ENCODE results near the gene KRTAP10-6. TPM values are rescaled to one million over a fixed set of nuclear protein-coding genes. Genes with fewer than 3 reads are reported as not detected.

The KRTAP10-6 gene
- total and polyA plus RNA-seq, 2 experiments from 2014 or later, result not detected

DNA sequence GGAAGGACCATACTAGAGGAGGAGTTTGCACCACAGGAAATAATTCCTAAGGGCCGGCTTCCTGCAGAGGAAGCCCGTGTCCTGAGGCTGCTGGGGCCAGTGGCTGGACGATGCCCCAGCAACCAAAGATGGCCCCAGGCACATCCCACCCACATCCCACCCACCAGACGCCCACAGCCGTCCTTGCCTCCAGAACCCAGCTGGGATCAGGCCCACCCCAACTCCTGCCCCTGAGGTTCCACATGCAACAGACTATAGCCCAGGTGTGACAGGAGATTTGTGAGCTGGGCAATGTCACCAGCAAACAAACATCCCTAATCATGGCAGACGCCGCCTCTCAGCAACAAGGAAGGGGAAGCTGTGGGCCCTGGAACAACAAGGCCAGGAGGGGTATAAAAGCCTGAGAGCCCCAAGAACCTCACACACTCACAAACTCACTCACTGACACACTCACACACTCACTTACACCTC lies 34.4 kb upstream of the KRTAP10-6 start, which contains the start of gene KRTAP10-9:
TSS of gene KRTAP10-9 (plus strand) at position 421 of the 471 bp plus-strand sequence. CDS start 79 bp downstream, outside the sequence.
- no peaks in the 10 kb centered on the region for H4K20me1 ChIP-seq (ENCODE audit: insufficient read depth, poor library complexity, severe bottlenecking)
- H3K36me3 ChIP-seq (replicated peaks; ENCODE audit: insufficient read depth, low read depth), result no peaks in the 10 kb centered on the region
- H3K9me2 ChIP-seq (replicated peaks; ENCODE audit: insufficient read depth), result no peaks in the 10 kb centered on the region
- WGBS (ENCODE audit: low lambda C conversion rate, missing lambda C conversion rate), result 78% methylated on average over 7 of the region's 7 CpGs
- no peak within 1 kb of the TSS for H3K4me2 ChIP-seq
- no peaks in the 10 kb centered on the region for H3K27me3 ChIP-seq
- H2AFZ ChIP-seq, result no peak within 1 kb of the TSS
- no peaks in the 10 kb centered on the region for H3K79me2 ChIP-seq
- TF ChIP-seq EZH2 (IDR thresholded peaks at IDR 0.05; ENCODE audit: borderline replicate concordance), result no peak
- no peaks in the 10 kb centered on the region for H3K9me3 ChIP-seq (ENCODE audit: low read depth)
- H3K27ac ChIP-seq, result no peak within 1 kb of the TSS
- DNase-seq (ENCODE audit: low spot score), result no peak
- no peak within 1 kb of the TSS for H3K4me3 ChIP-seq
- H3K4me1 ChIP-seq (ENCODE audit: insufficient read depth), result no peaks in the 10 kb centered on the region

DNA sequence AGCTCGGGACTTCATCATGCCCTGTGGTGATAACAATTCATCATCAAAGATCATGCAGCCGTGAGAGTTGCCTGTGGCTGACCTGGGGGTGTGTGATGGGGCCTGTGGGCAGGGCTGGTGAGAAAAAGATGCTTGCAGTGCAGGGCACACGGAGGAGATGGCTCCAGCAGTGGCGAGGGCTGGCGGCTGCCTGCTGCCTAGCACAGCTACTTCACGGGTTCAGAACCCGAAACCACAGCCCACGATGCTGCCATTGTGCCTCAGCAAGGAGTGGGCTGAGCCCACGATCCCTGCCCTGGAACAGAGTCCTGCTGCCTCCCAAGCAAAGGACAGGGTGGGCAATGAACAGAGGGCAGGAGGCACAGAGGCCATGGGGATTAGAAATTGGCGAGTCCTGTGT lies 34.0 kb upstream of the KRTAP10-6 start:
- Histone ChIP-seq H4K20me1 (ENCODE audit: insufficient read depth, poor library complexity, severe bottlenecking) (no peaks in the 10 kb centered on the region), H3K9me3 (ENCODE audit: low read depth) (no peaks in the 10 kb centered on the region), H2AFZ (no peak overlapping the region), H3K4me2 (no peak overlapping the region), H3K36me3 (replicated peaks; ENCODE audit: insufficient read depth, low read depth) (no peaks in the 10 kb centered on the region), H3K27ac (no peak overlapping the region), H3K27me3 (no peaks in the 10 kb centered on the region), H3K79me2 (no peaks in the 10 kb centered on the region), H3K9me2 (replicated peaks; ENCODE audit: insufficient read depth) (no peaks in the 10 kb centered on the region), H3K4me1 (ENCODE audit: insufficient read depth) (no peaks in the 10 kb centered on the region), H3K4me3 (no peak overlapping the region)
- no peak for DNase-seq (ENCODE audit: low spot score)
- WGBS (ENCODE audit: low lambda C conversion rate, missing lambda C conversion rate), result 88% methylated on average over 9 of the region's 10 CpGs
- no peak for TF ChIP-seq EZH2phosphoT487 (IDR thresholded peaks at IDR 0.05; ENCODE audit: low read depth, severe bottlenecking, unreplicated experiment)
- TF ChIP-seq, protein P1, sequence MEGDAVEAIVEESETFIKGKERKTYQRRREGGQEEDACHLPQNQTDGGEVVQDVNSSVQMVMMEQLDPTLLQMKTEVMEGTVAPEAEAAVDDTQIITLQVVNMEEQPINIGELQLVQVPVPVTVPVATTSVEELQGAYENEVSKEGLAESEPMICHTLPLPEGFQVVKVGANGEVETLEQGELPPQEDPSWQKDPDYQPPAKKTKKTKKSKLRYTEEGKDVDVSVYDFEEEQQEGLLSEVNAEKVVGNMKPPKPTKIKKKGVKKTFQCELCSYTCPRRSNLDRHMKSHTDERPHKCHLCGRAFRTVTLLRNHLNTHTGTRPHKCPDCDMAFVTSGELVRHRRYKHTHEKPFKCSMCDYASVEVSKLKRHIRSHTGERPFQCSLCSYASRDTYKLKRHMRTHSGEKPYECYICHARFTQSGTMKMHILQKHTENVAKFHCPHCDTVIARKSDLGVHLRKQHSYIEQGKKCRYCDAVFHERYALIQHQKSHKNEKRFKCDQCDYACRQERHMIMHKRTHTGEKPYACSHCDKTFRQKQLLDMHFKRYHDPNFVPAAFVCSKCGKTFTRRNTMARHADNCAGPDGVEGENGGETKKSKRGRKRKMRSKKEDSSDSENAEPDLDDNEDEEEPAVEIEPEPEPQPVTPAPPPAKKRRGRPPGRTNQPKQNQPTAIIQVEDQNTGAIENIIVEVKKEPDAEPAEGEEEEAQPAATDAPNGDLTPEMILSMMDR (IDR thresholded peaks at IDR 0.05; ENCODE audit: poor library complexity), result no peak
- TF ChIP-seq EZH2 (IDR thresholded peaks at IDR 0.05; ENCODE audit: borderline replicate concordance), result no peak

DNA sequence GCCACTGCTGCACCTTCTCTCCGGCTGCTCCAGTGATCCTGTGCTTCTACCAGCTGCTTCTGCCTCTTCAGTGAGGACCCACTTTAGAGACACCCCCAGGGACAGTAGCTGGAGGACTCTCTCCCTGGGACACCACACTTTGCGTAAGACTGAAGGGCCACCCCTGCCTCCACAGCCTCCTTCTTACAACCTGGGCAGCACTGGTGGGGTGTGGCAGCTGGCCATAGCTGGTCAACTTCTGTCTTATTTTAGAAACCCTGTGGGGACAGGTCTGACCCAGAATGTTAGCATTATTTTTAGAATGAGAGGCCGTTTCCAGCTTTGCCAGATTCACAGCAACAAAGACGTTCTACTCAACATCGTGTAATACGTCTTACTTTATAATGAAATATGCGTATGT lies 33.5 kb upstream of the KRTAP10-6 start:
- DNase-seq (ENCODE audit: low spot score), result no peak
- Histone ChIP-seq H3K9me3 (ENCODE audit: low read depth) (no peaks in the 10 kb centered on the region), H3K27ac (no peak overlapping the region), H3K9me2 (replicated peaks; ENCODE audit: insufficient read depth) (no peaks in the 10 kb centered on the region), H3K4me3 (no peak overlapping the region), H3K27me3 (no peaks in the 10 kb centered on the region), H2AFZ (no peak overlapping the region), H3K4me2 (no peak overlapping the region), H3K79me2 (no peaks in the 10 kb centered on the region), H3K36me3 (replicated peaks; ENCODE audit: insufficient read depth, low read depth) (no peaks in the 10 kb centered on the region), H4K20me1 (ENCODE audit: insufficient read depth, poor library complexity, severe bottlenecking) (no peaks in the 10 kb centered on the region), H3K4me1 (ENCODE audit: insufficient read depth) (no peaks in the 10 kb centered on the region)
- WGBS (ENCODE audit: low lambda C conversion rate, missing lambda C conversion rate), result 98% methylated on average over 7 of the region's 7 CpGs
- TF ChIP-seq, protein P1 (IDR thresholded peaks at IDR 0.05; ENCODE audit: poor library complexity), result no peak
- TF ChIP-seq EZH2phosphoT487 (IDR thresholded peaks at IDR 0.05; ENCODE audit: low read depth, severe bottlenecking, unreplicated experiment), result no peak

DNA sequence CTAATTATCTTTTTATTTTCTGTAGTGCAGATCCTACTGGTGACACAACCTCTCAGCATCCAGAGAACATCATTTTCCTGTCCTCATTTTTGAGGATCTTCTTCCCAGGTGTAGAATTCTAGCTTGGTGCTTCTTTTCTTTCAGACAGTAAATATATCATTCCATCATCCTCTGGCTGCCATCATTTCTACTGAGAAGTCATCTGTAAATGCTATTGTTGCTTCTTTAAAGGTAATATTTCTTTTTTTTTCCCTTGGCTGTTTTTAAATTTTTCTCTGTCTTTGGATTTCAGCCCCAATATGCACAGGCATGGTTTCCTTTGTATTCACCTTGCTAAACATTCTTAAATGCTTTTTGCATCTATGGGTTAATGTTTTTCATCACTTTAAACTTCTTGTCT lies 31.3 kb upstream of the KRTAP10-6 start:
- Histone ChIP-seq H3K27me3 (no peaks in the 10 kb centered on the region), H3K27ac (no peak overlapping the region), H3K79me2 (no peaks in the 10 kb centered on the region), H3K4me3 (no peak overlapping the region), H2AFZ (no peak overlapping the region), H3K36me3 (replicated peaks; ENCODE audit: insufficient read depth, low read depth) (no peaks in the 10 kb centered on the region), H3K4me1 (ENCODE audit: insufficient read depth) (no peaks in the 10 kb centered on the region), H3K4me2 (no peak overlapping the region), H4K20me1 (ENCODE audit: insufficient read depth, poor library complexity, severe bottlenecking) (no peaks in the 10 kb centered on the region), H3K9me3 (ENCODE audit: low read depth) (no peaks in the 10 kb centered on the region), H3K9me2 (replicated peaks; ENCODE audit: insufficient read depth) (no peaks in the 10 kb centered on the region)
- no peak for DNase-seq (ENCODE audit: low spot score)
- TF ChIP-seq, protein P1 (IDR thresholded peaks at IDR 0.05; ENCODE audit: poor library complexity), result no peak
- TF ChIP-seq EZH2 (IDR thresholded peaks at IDR 0.05; ENCODE audit: borderline replicate concordance), result no peak
- no peak for TF ChIP-seq EZH2phosphoT487 (IDR thresholded peaks at IDR 0.05; ENCODE audit: low read depth, severe bottlenecking, unreplicated experiment)
